GM10847 (cell line): ENCODE results near the gene MAST2.

ENCODE experiments used
- POLR2A ChIP-seq: IDR thresholded peaks from 2 replicates; pipeline ENCODE4 v1.6.1; 2011; ENCODE audit not compliant: insufficient read length; ENCODE audit errors: extremely low read depth

Gene MAST2

GRCh38 chr1:45982359-45982758, 178.9 kb downstream of the MAST2 start:
- no peak for TF ChIP-seq POLR2A

GRCh38 chr1:45983967-45984366, 180.6 kb downstream of the MAST2 start:
- no peak for TF ChIP-seq POLR2A

- TF ChIP-seq POLR2A = no peak
Measured at GRCh38 chr1:45987204-45987603, 183.8 kb downstream of the MAST2 start.

- TF ChIP-seq POLR2A = no peak
Measured at GRCh38 chr1:45989249-45989648, 185.8 kb downstream of the MAST2 start.

GRCh38 chr1:45994423-45994822, 191.0 kb downstream of the MAST2 start:
- no peak for TF ChIP-seq POLR2A

GRCh38 chr1:45995298-45995697, 191.9 kb downstream of the MAST2 start:
- no peak for TF ChIP-seq POLR2A

- no peak for TF ChIP-seq POLR2A
Measured at GRCh38 chr1:45998020-45998617, 194.7 kb downstream of the MAST2 start.

- no peak for TF ChIP-seq POLR2A
Measured at GRCh38 chr1:45999507-45999906, 196.1 kb downstream of the MAST2 start.

GRCh38 chr1:46001081-46001785, 197.8 kb downstream of the MAST2 start:
- no peak for TF ChIP-seq POLR2A

- no peak for TF ChIP-seq POLR2A
Measured at GRCh38 chr1:46002551-46003150, 199.2 kb downstream of the MAST2 start.

- no peak for TF ChIP-seq POLR2A
Measured at GRCh38 chr1:46003315-46003714, 199.9 kb downstream of the MAST2 start.

- TF ChIP-seq POLR2A = no peak
Measured at GRCh38 chr1:46004492-46004891, 201.1 kb downstream of the MAST2 start.

GRCh38 chr1:46005594-46005993, 202.2 kb downstream of the MAST2 start:
- no peak for TF ChIP-seq POLR2A

- TF ChIP-seq POLR2A = no peak
Measured at GRCh38 chr1:46008585-46008984, 205.2 kb downstream of the MAST2 start.

- TF ChIP-seq POLR2A = no peak
Measured at GRCh38 chr1:46010611-46011010, 207.2 kb downstream of the MAST2 start.

GRCh38 chr1:46011121-46011695, 207.8 kb downstream of the MAST2 start:
- no peak for TF ChIP-seq POLR2A
